ENCODE results near the gene LRRC2.

Gene LRRC2

DNA sequence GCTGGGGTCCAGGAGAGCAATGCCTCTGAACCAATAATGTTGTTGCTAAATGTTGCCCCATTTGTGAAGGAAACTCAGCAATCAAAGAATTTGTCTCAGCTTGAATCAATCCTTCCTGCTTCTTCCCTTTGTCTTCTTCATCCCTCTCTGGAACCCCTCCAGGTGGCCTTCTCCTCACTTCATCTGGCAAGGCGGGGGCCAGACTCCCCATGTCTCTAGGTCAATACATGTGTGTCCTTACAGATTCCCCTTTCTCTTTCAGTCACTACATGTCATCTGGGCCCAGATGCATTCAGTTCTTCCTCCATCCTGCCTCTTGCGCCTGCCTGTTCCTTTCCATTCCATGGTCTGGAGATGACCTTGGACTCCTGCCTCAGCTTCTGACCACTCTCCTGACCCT lies 93.4 kb downstream of the LRRC2 start:
- CTCF ChIA-PET, result interaction anchor here (1.3 to 7.3 kb wide), 5 partner anchors 11 to 29 kb away, joined by 3 to 44 read pairs (median 4); no protein-coding TSS in a partner anchor
- TF ChIP-seq, protein P1, sequence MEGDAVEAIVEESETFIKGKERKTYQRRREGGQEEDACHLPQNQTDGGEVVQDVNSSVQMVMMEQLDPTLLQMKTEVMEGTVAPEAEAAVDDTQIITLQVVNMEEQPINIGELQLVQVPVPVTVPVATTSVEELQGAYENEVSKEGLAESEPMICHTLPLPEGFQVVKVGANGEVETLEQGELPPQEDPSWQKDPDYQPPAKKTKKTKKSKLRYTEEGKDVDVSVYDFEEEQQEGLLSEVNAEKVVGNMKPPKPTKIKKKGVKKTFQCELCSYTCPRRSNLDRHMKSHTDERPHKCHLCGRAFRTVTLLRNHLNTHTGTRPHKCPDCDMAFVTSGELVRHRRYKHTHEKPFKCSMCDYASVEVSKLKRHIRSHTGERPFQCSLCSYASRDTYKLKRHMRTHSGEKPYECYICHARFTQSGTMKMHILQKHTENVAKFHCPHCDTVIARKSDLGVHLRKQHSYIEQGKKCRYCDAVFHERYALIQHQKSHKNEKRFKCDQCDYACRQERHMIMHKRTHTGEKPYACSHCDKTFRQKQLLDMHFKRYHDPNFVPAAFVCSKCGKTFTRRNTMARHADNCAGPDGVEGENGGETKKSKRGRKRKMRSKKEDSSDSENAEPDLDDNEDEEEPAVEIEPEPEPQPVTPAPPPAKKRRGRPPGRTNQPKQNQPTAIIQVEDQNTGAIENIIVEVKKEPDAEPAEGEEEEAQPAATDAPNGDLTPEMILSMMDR (IDR thresholded peaks at IDR 0.05; ENCODE audit: control extremely low read depth, extremely low read depth, low read depth, missing control alignments), result no peak
- no peak for DNase-seq (ENCODE audit: extremely low spot score)
- POLR2A ChIA-PET, result no interaction called here

DNA sequence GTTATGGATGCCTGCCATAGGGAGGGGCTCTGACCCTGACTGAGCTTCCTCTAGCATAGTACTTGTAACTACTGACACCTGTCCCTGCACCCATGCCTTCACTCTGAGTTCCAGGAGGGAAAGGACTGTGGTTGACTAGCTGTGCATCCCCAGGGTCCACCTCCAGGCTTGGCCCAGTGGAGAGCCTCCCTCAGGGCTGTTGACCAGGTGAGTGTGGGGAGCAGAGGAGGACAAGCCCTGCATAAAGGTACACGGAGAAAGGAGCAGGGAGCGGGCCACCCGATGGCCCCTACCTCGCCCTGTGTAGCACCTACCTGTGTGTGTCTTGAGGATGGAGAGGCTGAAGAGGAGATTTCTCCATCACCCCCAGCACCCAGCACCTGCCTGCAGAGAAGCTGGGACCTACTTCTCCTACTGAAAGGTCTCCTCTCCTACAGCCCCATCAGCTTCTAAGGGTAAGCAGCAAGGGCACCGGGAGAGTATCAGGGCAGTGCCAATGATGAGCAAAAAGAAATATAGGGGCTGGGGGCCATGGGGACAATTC lies 94.7 kb downstream of the LRRC2 start:
- ChIA-PET POLR2A (no interaction called here), CTCF (interaction anchor here (1.4 to 7.3 kb wide), 3 partner anchors 10 to 22 kb away, joined by 3 to 44 read pairs (median 11); no protein-coding TSS in a partner anchor)
- no peak for DNase-seq (ENCODE audit: extremely low spot score)
- TF ChIP-seq, protein P1 (IDR thresholded peaks at IDR 0.05; ENCODE audit: control extremely low read depth, extremely low read depth, low read depth, missing control alignments), result no peak

DNA sequence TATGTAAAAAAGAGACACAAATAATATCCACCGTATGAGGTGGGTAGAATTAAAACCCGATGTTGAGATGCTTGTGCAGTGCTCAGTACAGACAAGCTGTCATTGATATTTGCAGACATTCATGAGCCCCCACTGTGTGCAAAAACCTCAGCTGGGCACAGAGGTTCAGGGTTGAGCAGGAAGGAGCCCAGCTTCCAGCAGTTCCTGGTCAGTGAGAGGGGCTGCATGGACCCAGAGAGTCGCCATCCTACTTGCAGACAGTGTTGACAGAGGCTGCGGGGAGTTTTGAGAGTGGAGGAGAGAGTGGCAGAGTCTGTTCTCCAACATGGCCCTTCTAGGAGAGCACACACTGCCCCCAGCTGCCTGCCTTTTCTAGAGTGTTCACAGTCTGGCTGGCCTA lies 95.3 kb downstream of the LRRC2 start:
- POLR2A ChIA-PET, result no interaction called here

GRCh38 chr3:46469680-46470357 lies 96.3 kb downstream of the LRRC2 start:
- ChIA-PET POLR2A (no interaction called here), CTCF (interaction anchor here (1.2 to 7.3 kb wide), 3 partner anchors 10 to 20 kb away, joined by 3 to 44 read pairs (median 11); no protein-coding TSS in a partner anchor)
- TF ChIP-seq, protein P1 (IDR thresholded peaks at IDR 0.05; ENCODE audit: control extremely low read depth, extremely low read depth, low read depth, missing control alignments), result no peak
- DNase-seq (ENCODE audit: extremely low spot score), result no peak

More for the DNA sequence above, 95.3 kb downstream of the LRRC2 start:
- TF ChIP-seq, protein P1 (IDR thresholded peaks at IDR 0.05; ENCODE audit: control extremely low read depth, extremely low read depth, low read depth, missing control alignments), result no peak
- no peak for DNase-seq (ENCODE audit: extremely low spot score)
- CTCF ChIA-PET, result interaction anchor here (2.0 to 7.3 kb wide), 2 partner anchors 18 to 21 kb away, joined by 11 to 44 read pairs; no protein-coding TSS in a partner anchor

DNA sequence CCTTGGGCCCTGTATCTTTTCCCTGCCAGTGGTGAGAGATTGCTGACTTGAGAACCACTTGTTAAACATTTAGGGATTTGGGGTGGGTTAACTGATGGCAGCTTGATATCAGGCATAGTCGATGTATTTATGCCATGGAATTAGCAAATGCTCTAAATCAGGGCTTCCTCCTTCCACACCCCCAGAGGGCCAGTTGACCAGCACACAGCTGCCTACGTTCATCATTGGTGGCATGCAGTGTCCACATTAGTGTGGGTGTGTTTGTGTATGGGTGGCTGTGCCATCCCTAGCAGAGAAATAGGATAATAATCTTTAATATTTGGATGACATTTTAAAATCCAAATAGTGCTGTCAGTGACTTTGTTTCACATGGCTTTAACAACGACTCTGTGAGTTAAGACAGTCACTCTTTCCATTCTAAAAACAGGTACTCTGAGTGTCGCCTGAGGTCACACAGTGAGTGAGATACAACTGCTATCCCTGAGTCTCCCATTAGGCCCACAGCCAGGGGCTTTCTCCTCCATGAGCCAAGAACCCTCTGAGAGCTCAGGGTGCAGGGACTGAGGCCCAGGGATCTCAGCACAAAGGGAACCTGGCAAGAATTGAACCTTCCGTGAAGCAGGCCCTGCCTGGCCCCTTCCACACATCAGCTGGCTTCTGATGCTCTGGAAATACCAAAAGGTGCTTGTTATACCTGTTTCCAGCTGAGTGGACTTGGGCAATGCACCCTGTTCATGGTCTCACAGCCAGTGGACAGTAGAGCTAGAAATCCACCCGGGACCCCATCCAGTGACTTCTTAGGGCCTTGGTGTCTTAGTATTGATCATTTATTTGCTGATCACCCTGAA lies 97.1 kb downstream of the LRRC2 start:
- TF ChIP-seq, protein P1 (IDR thresholded peaks at IDR 0.05; ENCODE audit: control extremely low read depth, extremely low read depth, low read depth, missing control alignments), result no peak
- DNase-seq (ENCODE audit: extremely low spot score), result no peak
- CTCF ChIA-PET, result interaction anchor here (1.2 to 7.3 kb wide), 3 partner anchors 11 to 25 kb away, joined by 3 to 44 read pairs (median 5); no protein-coding TSS in a partner anchor
- POLR2A ChIA-PET, result no interaction called here

- ChIA-PET POLR2A (no interaction called here), CTCF (interaction anchor here (7.3 kb wide), 1 partner anchor 21 kb away, joined by 44 read pairs; no protein-coding TSS in a partner anchor)
- DNase-seq (ENCODE audit: extremely low spot score), result no peak
- TF ChIP-seq, protein P1 (IDR thresholded peaks at IDR 0.05; ENCODE audit: control extremely low read depth, extremely low read depth, low read depth, missing control alignments), result no peak
Observed at GRCh38 chr3:46467562-46467961, 98.5 kb downstream of the LRRC2 start.

Measured in GM10248 (cell line).